T-helper 1 cell treated with Interleukin-12 subunit alpha and Interleukin-12 subunit beta and Interleukin-4 antibody, amounts not matched to agents 30 μg/mL and 1 μg/mL, for 36 hours (primary cell): ENCODE results near the gene C19orf38.
A peak's percentile ranks its signal among the peaks of the same experiment; 100 is the strongest.

Source experiments
- H3K27ac Mint-ChIP-seq: one replicate; pipeline ENCODE4 v1.8.0; 2021; ENCODE audit warnings: mild to moderate bottlenecking, mixed read lengths
- H3K27me3 Mint-ChIP-seq: one replicate; pipeline ENCODE4 v1.8.0; 2021; ENCODE audit warnings: low read depth, mixed read lengths
- H3K36me3 Mint-ChIP-seq: one replicate; pipeline ENCODE4 v1.8.0; 2021; ENCODE audit warnings: low read depth, mixed read lengths
- H3K4me1 Mint-ChIP-seq: one replicate; pipeline ENCODE4 v1.8.0; 2021; ENCODE audit warnings: low read depth, mixed read lengths
- H3K4me3 Mint-ChIP-seq: one replicate; pipeline ENCODE4 v1.8.0; 2021; ENCODE audit warnings: mild to moderate bottlenecking, moderate library complexity, mixed read lengths
- H3K9me3 Mint-ChIP-seq: one replicate; pipeline ENCODE4 v1.8.0; 2021; ENCODE audit warnings: mixed read lengths

Gene C19orf38

DNA sequence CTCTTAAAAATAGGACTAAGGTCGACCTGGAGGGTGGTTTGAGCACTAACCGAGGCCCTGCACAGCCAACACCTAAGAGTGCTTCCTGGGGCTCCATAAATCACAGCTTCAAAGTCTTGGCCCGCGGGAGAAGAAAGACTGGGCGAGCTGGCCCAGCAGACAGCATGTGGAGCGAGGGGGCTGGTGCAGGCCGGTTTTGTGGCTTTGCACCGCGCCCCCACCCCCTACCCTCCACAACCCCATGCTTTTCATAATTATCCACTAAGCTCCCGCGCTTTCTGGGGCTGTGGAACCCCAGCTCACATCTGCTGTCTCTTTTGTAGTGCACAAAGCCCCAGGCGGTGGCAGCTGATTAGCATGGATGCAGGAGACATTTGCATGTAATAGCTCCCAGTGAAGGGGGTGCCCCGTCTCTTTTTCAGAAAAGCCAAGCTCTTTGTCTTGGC, 40.2 kb downstream of the C19orf38 start:
- Mint-ChIP-seq H3K27me3 (no peaks in the 10 kb centered on the region), H3K36me3 (no peaks in the 10 kb centered on the region), H3K4me1 (peaks cover 2% of the 10 kb centered on the region), H3K27ac (no peak overlapping the region), H3K4me3 (no peak overlapping the region), H3K9me3 (no peaks in the 10 kb centered on the region)

DNA sequence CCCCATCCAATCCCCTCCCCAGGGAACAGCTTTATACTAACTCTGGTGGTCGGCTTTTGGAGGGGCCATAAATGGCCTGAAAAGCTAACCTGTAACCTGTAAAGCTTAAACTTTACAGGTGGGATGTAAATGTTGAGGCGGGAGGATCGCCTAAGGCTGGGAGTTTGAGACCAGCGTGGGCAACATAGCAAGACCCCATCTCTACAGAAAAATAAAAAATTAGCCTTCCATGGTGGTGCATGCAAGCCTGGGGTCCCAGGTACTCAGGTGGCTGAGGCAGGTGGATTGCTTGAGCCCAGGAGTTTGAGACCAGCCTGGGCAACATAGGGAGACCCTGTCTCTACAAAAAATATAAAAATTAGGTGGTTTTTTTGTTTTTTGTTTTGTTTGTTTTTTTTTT, 41.7 kb downstream of the C19orf38 start:
- H3K27me3 Mint-ChIP-seq: no peaks in the 10 kb centered on the region
- no peak overlapping the region for H3K4me3 Mint-ChIP-seq
- no peaks in the 10 kb centered on the region for H3K9me3 Mint-ChIP-seq
- H3K27ac Mint-ChIP-seq: no peak overlapping the region
- H3K36me3 Mint-ChIP-seq: no peaks in the 10 kb centered on the region
- peaks cover 2% of the 10 kb centered on the region for H3K4me1 Mint-ChIP-seq

DNA sequence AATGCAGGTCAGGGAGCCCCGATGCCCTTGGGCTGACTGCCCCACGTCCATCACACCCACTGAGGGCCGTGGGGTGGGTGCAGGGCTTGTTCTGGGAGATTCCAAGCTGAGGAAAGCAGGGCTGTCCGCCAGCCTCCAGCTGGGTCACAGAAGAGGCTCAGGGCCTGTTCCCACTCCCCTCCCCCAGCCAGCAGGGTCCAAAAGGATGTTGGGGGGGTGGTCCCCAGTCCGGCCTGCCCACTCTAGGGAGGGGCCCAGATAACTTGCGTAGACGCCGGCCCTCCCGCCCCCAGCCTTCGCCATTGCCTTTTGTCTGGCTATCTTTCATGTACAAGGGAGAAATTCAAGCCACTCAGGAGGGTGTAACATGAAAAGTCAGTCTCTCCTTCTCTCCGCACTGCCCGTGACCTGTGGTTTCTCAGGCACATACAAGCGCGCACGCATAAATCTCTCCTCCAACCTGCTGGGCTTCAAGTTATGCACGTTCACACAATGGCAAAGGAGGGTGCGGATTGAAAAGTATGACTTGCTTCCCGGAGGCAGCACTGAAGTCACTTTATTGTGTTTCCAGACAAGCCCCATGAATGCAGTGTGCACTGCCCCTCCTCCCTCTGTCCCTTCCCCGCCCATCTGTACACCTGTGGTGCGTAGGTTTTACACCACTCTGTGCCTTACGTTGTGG, 43.3 kb downstream of the C19orf38 start:
- H3K4me3 Mint-ChIP-seq: no peak overlapping the region
- peaks cover under 1% of the 10 kb centered on the region for H3K4me1 Mint-ChIP-seq
- H3K27ac Mint-ChIP-seq: no peak overlapping the region
- no peaks in the 10 kb centered on the region for H3K9me3 Mint-ChIP-seq
- H3K27me3 Mint-ChIP-seq: no peaks in the 10 kb centered on the region
- no peaks in the 10 kb centered on the region for H3K36me3 Mint-ChIP-seq

DNA sequence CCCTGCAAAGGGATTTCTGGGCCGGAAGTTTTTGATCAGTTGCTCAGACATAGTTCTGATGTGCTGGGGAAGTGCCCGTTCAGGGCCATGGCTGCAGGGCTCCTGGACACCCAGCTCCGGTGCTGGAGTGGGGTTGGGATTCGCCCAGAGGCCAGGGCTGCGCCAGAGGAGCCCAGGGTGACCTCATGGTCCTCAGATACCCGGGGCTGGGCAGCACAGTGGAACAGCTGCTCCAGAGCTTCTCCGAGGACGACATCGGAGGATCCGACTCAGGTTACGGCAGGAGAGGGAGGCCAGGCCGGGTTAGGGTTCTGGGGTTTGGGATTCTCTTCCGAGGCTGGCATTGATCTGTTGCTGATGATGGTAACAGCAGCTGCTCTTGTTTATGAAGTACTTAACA, 44.0 kb downstream of the C19orf38 start:
- Mint-ChIP-seq H3K9me3 (no peaks in the 10 kb centered on the region), H3K4me3 (no peak overlapping the region), H3K36me3 (no peaks in the 10 kb centered on the region), H3K4me1 (peaks cover 7% of the 10 kb centered on the region), H3K27me3 (no peaks in the 10 kb centered on the region), H3K27ac (no peak overlapping the region)

DNA sequence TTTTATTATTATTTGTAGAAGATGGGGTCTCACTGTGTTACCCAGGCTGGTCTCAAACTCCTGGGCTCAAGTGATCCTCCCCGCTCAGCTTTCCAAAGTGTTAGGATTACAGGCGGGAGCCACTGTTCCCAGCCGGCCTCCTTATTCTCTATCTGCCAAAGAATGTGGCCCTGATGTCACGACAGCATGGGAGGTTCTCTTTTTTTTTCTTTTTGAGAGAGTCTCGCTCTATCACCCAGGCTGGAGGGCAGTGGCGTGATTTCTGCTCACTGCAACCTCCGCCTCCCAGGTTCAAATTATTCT, 46.6 kb downstream of the C19orf38 start:
- Mint-ChIP-seq H3K27me3 (no peaks in the 10 kb centered on the region), H3K4me3 (no peak overlapping the region), H3K4me1 (peaks cover 7% of the 10 kb centered on the region), H3K36me3 (no peaks in the 10 kb centered on the region), H3K27ac (no peak overlapping the region), H3K9me3 (no peaks in the 10 kb centered on the region)

DNA sequence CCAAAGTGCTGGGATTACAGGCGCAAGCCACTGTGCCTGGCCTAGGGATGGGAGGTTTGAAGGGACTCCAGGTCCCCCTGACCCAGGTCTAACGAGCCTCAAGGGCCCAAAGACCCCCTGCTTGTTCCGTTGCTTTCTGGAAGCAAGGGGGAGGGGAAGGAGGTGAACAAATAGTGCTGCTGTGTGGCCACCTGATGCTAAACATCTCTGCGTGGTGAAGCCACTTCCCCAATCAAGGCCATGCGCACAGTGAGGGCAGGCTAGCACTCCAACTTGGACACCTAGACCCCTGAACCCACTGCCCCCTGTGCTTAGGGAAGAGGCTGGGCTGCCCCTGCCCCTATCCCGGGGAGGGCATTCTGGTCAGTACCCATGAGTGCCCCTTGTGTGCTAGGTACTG, 47.1 kb downstream of the C19orf38 start:
- Mint-ChIP-seq H3K27ac (no peak overlapping the region), H3K36me3 (no peaks in the 10 kb centered on the region), H3K4me3 (no peak overlapping the region), H3K4me1 (peaks cover 7% of the 10 kb centered on the region), H3K9me3 (no peaks in the 10 kb centered on the region), H3K27me3 (no peaks in the 10 kb centered on the region)

DNA sequence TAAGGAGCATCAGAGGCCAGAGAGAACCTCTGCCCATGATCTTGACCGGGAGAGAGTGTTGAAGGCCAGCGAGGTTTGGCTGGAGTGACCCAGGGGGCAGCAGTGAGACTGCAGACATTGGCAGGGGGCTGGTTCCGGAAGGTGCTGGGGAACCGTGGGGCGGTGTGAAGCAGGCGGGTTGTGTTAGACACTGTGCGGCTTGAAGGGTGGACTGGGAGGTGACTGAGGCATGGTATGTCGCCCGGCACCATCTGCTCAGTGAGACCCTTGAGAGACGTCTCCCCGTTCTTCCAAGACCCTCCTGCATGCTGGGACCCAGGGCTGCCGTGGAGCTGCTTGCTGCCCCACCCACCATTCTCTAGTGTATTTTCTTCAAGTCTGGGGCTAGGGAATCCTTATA, 47.7 kb downstream of the C19orf38 start:
- Mint-ChIP-seq H3K4me3 (no peak overlapping the region), H3K9me3 (no peaks in the 10 kb centered on the region), H3K27ac (no peak overlapping the region)

DNA sequence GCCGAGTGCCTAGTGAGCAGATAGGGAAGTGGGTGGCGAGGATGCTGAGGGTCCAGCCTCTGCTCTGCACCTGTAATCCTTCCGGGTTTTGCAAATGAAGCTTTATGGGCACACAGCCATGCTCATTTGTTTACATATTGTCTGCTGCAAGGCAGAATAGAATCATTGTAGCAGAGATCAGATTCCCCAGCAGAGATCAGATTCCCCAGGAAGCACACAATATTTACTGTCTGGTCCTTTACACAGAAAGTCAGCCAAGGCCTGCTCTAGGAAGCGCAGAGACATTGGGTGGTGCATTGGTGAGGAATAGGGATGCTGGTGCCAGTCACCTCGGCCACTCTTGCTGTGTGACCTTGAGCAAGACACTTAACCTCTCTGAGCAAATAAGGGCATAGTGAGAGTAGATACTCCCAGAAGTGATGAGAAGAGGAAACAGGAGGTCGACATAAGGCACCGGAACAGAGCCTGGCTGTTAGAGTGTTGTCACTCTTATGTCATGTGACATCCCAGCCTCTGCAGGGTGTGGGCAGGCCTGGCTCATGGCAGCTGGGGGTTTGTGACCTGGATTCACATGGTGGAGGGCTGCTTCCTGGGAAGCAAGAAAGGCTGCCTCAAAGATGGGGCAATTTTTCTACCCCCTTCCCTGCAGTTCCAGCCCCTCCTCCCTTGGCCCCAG, 48.8 kb downstream of the C19orf38 start:
- Mint-ChIP-seq H3K36me3 (no peaks in the 10 kb centered on the region), H3K9me3 (no peaks in the 10 kb centered on the region), H3K4me3 (no peak overlapping the region), H3K27ac (peak overlapping the region; percentile 83), H3K4me1 (peaks cover 7% of the 10 kb centered on the region), H3K27me3 (no peaks in the 10 kb centered on the region)

More for the DNA sequence above, 47.7 kb downstream of the C19orf38 start:
- Mint-ChIP-seq H3K36me3 (no peaks in the 10 kb centered on the region), H3K4me1 (peaks cover 7% of the 10 kb centered on the region), H3K27me3 (no peaks in the 10 kb centered on the region)

DNA sequence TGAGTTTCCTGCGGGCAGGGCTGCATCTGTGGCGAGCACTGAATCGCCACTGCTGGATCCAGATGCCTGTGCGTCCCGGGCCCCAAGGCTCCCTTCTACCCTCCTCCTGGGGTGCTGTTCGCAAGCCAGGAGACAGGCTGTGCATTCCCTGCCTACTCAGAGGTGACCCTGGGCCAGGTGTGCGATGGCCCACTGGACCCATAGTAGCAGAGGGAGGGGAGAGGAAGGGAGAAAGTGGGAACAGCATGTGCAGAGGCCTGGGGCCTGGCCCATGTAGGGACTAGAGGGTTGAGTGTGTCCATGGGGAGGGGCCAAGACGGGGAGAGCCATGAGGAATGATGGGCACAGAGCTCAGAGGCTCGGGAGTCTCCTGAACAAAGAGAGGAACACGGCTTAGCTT, 50.4 kb downstream of the C19orf38 start:
- peaks cover 7% of the 10 kb centered on the region for H3K4me1 Mint-ChIP-seq
- peaks cover 2% of the 10 kb centered on the region for H3K36me3 Mint-ChIP-seq
- peaks cover 11% of the 10 kb centered on the region for H3K9me3 Mint-ChIP-seq
- H3K4me3 Mint-ChIP-seq: no peak overlapping the region
- no peak overlapping the region for H3K27ac Mint-ChIP-seq
- no peaks in the 10 kb centered on the region for H3K27me3 Mint-ChIP-seq

DNA sequence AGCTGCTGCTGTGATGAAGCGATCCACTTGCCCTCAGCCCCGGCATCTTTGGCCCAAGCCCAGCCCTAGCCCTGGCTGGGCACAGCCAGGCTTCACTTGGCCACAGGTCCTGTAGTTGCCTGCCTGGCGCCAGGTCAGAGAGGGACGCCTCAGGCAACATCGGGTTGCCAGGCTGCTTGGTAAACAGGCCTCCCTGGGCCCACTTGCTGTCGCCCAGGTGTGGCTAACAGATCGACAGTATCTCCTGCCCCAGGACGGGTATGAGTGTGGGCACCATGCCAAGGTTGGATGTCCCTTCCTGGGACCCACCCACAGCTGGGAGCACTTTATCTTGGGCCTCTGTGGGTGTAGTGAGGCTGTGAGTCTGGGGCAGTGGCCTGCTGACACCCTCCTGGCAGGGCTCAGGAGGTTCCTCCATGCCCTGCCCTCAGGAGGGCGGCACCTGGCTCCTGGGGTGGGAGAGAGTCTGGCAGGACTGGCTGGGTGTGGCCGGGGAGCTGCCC, 51.0 kb downstream of the C19orf38 start:
- H3K9me3 Mint-ChIP-seq: peaks cover 11% of the 10 kb centered on the region
- no peak overlapping the region for H3K4me3 Mint-ChIP-seq
- H3K36me3 Mint-ChIP-seq: peaks cover 6% of the 10 kb centered on the region
- H3K27me3 Mint-ChIP-seq: no peaks in the 10 kb centered on the region
- H3K4me1 Mint-ChIP-seq: peaks cover 9% of the 10 kb centered on the region
- H3K27ac Mint-ChIP-seq: no peak overlapping the region

DNA sequence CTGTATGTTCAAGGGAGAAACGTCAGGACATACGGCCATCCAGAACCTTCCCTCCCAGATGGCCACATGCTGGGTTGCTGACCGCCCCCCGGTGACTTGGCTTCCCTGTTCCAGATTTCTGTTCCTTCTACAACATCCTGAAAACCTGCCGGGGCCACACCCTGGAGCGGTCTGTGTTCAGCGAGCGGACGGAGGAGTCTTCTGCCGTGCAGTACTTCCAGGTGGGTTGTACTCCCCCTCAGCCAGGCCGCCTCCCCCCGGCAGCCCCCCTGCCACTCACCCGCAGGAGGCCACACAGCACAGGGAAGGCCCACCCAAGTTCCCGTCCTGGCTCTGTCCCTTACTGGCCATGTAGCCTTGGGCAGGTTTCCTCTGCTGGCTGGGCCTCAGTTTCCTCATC, 59.7 kb downstream of the C19orf38 start:
- Mint-ChIP-seq H3K4me1 (peaks cover 2% of the 10 kb centered on the region), H3K27me3 (no peaks in the 10 kb centered on the region), H3K27ac (no peak overlapping the region), H3K36me3 (peaks cover 11% of the 10 kb centered on the region), H3K9me3 (peaks cover 7% of the 10 kb centered on the region), H3K4me3 (no peak overlapping the region)

DNA sequence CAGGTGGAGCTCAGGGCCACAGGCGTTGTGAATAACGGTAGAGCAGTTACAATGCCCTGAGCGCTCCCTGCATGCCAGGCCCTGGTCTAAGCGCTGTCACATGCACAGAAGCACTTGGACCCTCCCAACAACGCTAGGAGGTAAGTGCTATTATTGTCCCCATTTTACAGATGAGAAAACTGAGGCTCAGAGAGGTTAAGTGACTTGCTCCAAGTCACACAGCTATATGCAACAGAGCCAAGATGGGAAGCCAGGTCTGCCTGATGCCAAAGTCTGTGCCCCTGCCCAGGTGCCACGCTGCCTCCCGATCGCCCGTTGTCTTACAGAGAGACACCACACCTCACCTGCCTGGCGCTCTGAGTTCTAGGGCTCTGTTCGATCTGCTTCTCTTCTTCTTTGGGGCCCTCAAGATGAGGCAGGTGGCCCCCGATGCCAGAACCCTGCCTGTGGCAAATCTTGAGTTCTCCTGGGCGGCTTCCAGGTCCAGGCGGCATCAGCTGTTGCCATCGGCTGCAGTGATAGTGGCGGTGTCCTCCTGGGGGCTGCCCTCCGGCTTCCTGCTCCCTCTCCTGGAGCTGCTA, 60.3 kb downstream of the C19orf38 start:
- H3K9me3 Mint-ChIP-seq: peaks cover 1% of the 10 kb centered on the region
- H3K4me1 Mint-ChIP-seq: peaks cover 2% of the 10 kb centered on the region
- peaks cover 11% of the 10 kb centered on the region for H3K36me3 Mint-ChIP-seq
- no peaks in the 10 kb centered on the region for H3K27me3 Mint-ChIP-seq
- no peak overlapping the region for H3K4me3 Mint-ChIP-seq
- H3K27ac Mint-ChIP-seq: no peak overlapping the region

DNA sequence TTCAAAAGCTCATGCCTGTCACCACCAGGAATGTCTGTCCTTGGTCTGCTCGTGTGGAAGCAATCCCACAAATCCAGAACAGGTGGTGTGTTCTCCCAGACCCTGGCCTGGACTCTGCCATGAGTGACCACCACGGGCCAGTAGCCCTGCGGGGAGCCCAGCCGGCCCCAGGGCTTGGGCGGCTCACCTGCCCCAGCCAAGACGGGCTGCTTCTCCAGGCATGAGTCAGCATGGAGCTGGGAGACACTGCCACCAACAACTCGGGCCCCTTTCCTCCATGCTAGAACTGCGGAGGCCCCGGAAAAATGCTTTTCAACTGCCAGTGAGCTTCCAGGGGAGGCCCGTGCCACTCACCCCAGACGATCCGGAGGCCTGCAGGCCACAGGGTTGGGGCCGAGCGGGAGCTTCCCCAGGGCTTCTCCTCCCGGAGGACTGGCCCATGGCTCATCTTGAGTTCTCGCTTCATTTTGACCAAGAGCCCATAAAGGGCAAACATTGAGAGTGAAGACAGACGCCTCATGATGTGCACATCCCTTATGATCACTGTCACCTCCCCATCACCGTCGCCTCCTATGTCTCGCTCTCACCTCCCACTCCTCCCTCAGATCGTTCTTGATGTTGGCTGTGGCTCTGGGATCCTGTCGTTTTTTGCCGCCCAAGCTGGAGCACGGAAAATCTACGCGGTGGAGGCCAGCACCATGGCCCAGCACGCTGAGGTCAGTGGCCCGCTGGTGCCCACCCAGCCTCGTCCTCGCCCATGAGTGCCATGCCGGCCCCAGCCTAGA, 63.6 kb downstream of the C19orf38 start:
- peaks cover 7% of the 10 kb centered on the region for H3K36me3 Mint-ChIP-seq
- no peak overlapping the region for H3K4me3 Mint-ChIP-seq
- H3K9me3 Mint-ChIP-seq: no peaks in the 10 kb centered on the region

DNA sequence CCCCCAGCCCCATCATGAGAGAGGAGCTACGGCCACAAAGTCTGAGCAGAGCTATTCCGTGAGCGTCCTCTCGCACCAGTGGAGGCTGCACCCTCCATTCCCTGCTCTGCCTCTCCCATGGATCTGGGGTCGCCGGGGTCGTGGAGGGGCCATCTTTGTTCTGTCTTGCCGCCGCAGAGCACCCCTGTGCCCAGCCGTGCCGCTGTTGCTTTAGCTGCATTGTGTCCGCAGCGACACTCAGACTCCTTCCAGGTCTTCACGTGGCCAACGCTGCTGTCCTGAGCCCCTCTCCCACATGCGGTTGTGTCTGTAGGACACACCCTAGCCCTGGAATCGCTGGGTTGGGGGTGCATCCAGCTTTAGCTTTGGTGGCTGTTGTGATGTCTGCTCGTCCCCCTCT, 64.4 kb downstream of the C19orf38 start:
- Mint-ChIP-seq H3K4me3 (no peak overlapping the region), H3K27me3 (no peaks in the 10 kb centered on the region), H3K27ac (no peak overlapping the region), H3K4me1 (no peaks in the 10 kb centered on the region), H3K36me3 (peaks cover 7% of the 10 kb centered on the region), H3K9me3 (no peaks in the 10 kb centered on the region)

More for the DNA sequence above, 63.6 kb downstream of the C19orf38 start:
- H3K4me1 Mint-ChIP-seq: no peaks in the 10 kb centered on the region
- H3K27ac Mint-ChIP-seq: no peak overlapping the region
- no peaks in the 10 kb centered on the region for H3K27me3 Mint-ChIP-seq
